ENCODE data around the gene MAP3K14.

Gene MAP3K14

GRCh38 chr17:45260204-45260783 lies 56.5 kb downstream of the MAP3K14 start:
- Histone ChIP-seq H3K9me2 (replicated peaks; ENCODE audit: insufficient read depth, low read length) (no peaks in the 10 kb centered on the region), H3K9me3 (ENCODE audit: insufficient read depth, low read length) (no peaks in the 10 kb centered on the region), H3K79me2 (ENCODE audit: insufficient read depth, low read length) (no peaks in the 10 kb centered on the region), H2AFZ (ENCODE audit: low read depth, low read length, severe bottlenecking) (no peak overlapping the region), H3K9ac (ENCODE audit: low read length) (no peak overlapping the region), H3K36me3 (ENCODE audit: low read length) (no peaks in the 10 kb centered on the region), H4K20me1 (ENCODE audit: low read depth, low read length) (no peaks in the 10 kb centered on the region), H3K27ac (ENCODE audit: low read depth, low read length) (no peak overlapping the region), H3K4me3 (ENCODE audit: insufficient read depth, low read length, poor library complexity, severe bottlenecking) (no peak overlapping the region), H3F3A (ENCODE audit: insufficient read depth) (no peaks in the 10 kb centered on the region), H3K27me3 (ENCODE audit: low read length) (no peaks in the 10 kb centered on the region), H3K4me2 (ENCODE audit: low read depth, low read length, poor library complexity, severe bottlenecking) (no peak overlapping the region)
- TF ChIP-seq CTCF (IDR thresholded peaks at IDR 0.05; ENCODE audit: insufficient read depth, low read length, poor library complexity, severe bottlenecking), result no peak
- TF ChIP-seq EZH2phosphoT487 (conservative IDR thresholded peaks at IDR 0.05; ENCODE audit: low read length), result no peak

GRCh38 chr17:45258981-45259380 lies 57.8 kb downstream of the MAP3K14 start:
- H2AFZ ChIP-seq (ENCODE audit: low read depth, low read length, severe bottlenecking), result no peak overlapping the region
- no peak for TF ChIP-seq EZH2phosphoT487 (conservative IDR thresholded peaks at IDR 0.05; ENCODE audit: low read length)
- TF ChIP-seq CTCF (IDR thresholded peaks at IDR 0.05; ENCODE audit: insufficient read depth, low read length, poor library complexity, severe bottlenecking), result no peak
- no peak overlapping the region for H3K4me3 ChIP-seq (ENCODE audit: insufficient read depth, low read length, poor library complexity, severe bottlenecking)
- no peaks in the 10 kb centered on the region for H3K36me3 ChIP-seq (ENCODE audit: low read length)
- no peak overlapping the region for H3K4me2 ChIP-seq (ENCODE audit: low read depth, low read length, poor library complexity, severe bottlenecking)
- no peaks in the 10 kb centered on the region for H4K20me1 ChIP-seq (ENCODE audit: low read depth, low read length)
- no peaks in the 10 kb centered on the region for H3K79me2 ChIP-seq (ENCODE audit: insufficient read depth, low read length)
- H3F3A ChIP-seq (ENCODE audit: insufficient read depth), result no peaks in the 10 kb centered on the region
- no peaks in the 10 kb centered on the region for H3K9me3 ChIP-seq (ENCODE audit: insufficient read depth, low read length)
- H3K9me2 ChIP-seq (replicated peaks; ENCODE audit: insufficient read depth, low read length), result no peaks in the 10 kb centered on the region
- no peak overlapping the region for H3K27ac ChIP-seq (ENCODE audit: low read depth, low read length)
- H3K27me3 ChIP-seq (ENCODE audit: low read length), result no peaks in the 10 kb centered on the region
- H3K9ac ChIP-seq (ENCODE audit: low read length), result no peak overlapping the region

- Histone ChIP-seq H3K27me3 (ENCODE audit: low read length) (no peaks in the 10 kb centered on the region), H3K79me2 (ENCODE audit: insufficient read depth, low read length) (no peaks in the 10 kb centered on the region), H3K27ac (ENCODE audit: low read depth, low read length) (no peak overlapping the region), H4K20me1 (ENCODE audit: low read depth, low read length) (no peaks in the 10 kb centered on the region), H3F3A (ENCODE audit: insufficient read depth) (no peaks in the 10 kb centered on the region), H3K4me3 (ENCODE audit: insufficient read depth, low read length, poor library complexity, severe bottlenecking) (no peak overlapping the region), H3K9me2 (replicated peaks; ENCODE audit: insufficient read depth, low read length) (no peaks in the 10 kb centered on the region), H3K9me3 (ENCODE audit: insufficient read depth, low read length) (no peaks in the 10 kb centered on the region), H3K36me3 (ENCODE audit: low read length) (no peaks in the 10 kb centered on the region), H3K9ac (ENCODE audit: low read length) (no peak overlapping the region), H2AFZ (ENCODE audit: low read depth, low read length, severe bottlenecking) (no peak overlapping the region), H3K4me2 (ENCODE audit: low read depth, low read length, poor library complexity, severe bottlenecking) (no peak overlapping the region)
- TF ChIP-seq CTCF (IDR thresholded peaks at IDR 0.05; ENCODE audit: insufficient read depth, low read length, poor library complexity, severe bottlenecking) (no peak), EZH2phosphoT487 (conservative IDR thresholded peaks at IDR 0.05; ENCODE audit: low read length) (no peak)
These were observed 59.7 kb downstream of the MAP3K14 start for GRCh38 chr17:45257115-45257514.
